KOPT-K1 (cell line): Measurements from ENCODE around the gene PHOX2B.

Source experiments
- H3K27ac ChIP-seq: fragments of 200-600 bp; sonication (generic); 2 replicates; pipeline ENCODE4 v1.5.1; 2016; ENCODE audit warnings: antibody characterized with exemption, mild to moderate bottlenecking, low read depth, low read length; ENCODE audit not compliant: poor library complexity, severe bottlenecking
- H3K36me3 ChIP-seq: fragments of 200-600 bp; sonication (generic); 2 replicates; pipeline ENCODE4 v1.5.1; 2017; ENCODE audit warnings: antibody characterized with exemption, mild to moderate bottlenecking, low read length, moderate library complexity; ENCODE audit not compliant: insufficient read depth
- H3K9me3 ChIP-seq: fragments of 200-600 bp; sonication (generic); 2 replicates; pipeline ENCODE4 v1.5.1; 2017; ENCODE audit warnings: antibody characterized with exemption, low read length, mild to moderate bottlenecking; ENCODE audit not compliant: insufficient read depth, poor library complexity, severe bottlenecking

The PHOX2B gene

GRCh38 chr4:41752081-41752836 is 3.7 kb upstream of the PHOX2B start:
- Histone ChIP-seq H3K27ac (no peak overlapping the region), H3K36me3 (no peaks in the 10 kb centered on the region)

GRCh38 chr4:41751449-41752061 is 3.0 kb upstream of the PHOX2B start:
- Histone ChIP-seq H3K27ac (no peak overlapping the region), H3K9me3 (no peaks in the 10 kb centered on the region), H3K36me3 (no peaks in the 10 kb centered on the region)

More at GRCh38 chr4:41752081-41752836, 3.7 kb upstream of the PHOX2B start:
- no peaks in the 10 kb centered on the region for H3K9me3 ChIP-seq

- H3K9me3 ChIP-seq = no peaks in the 10 kb centered on the region
These were observed 2.3 kb upstream of the PHOX2B start for GRCh38 chr4:41750626-41751448.

GRCh38 chr4:41750121-41750625 is 1.6 kb upstream of the PHOX2B start:
- H3K36me3 ChIP-seq = no peaks in the 10 kb centered on the region
- H3K9me3 ChIP-seq = no peaks in the 10 kb centered on the region

More at GRCh38 chr4:41750626-41751448, 2.3 kb upstream of the PHOX2B start:
- Histone ChIP-seq H3K27ac (no peak overlapping the region), H3K36me3 (no peaks in the 10 kb centered on the region)

GRCh38 chr4:41749631-41750039 is 1.1 kb upstream of the PHOX2B start:
- no peak overlapping the region for H3K27ac ChIP-seq
- H3K36me3 ChIP-seq = no peaks in the 10 kb centered on the region
- no peaks in the 10 kb centered on the region for H3K9me3 ChIP-seq

More at GRCh38 chr4:41750121-41750625, 1.6 kb upstream of the PHOX2B start:
- no peak overlapping the region for H3K27ac ChIP-seq

GRCh38 chr4:41748074-41748570 is 403 bp downstream of the PHOX2B start:
- no peaks in the 10 kb centered on the region for H3K9me3 ChIP-seq

GRCh38 chr4:41747230-41748055 is 1.1 kb downstream of the PHOX2B start:
- no peaks in the 10 kb centered on the region for H3K9me3 ChIP-seq
- no peaks in the 10 kb centered on the region for H3K36me3 ChIP-seq
- H3K27ac ChIP-seq = no peak overlapping the region

More at GRCh38 chr4:41748074-41748570, 403 bp downstream of the PHOX2B start:
- Histone ChIP-seq H3K27ac (no peak overlapping the region), H3K36me3 (no peaks in the 10 kb centered on the region)

- H3K36me3 ChIP-seq = no peaks in the 10 kb centered on the region
- no peak overlapping the region for H3K27ac ChIP-seq
- H3K9me3 ChIP-seq = no peaks in the 10 kb centered on the region
These were observed 1.9 kb downstream of the PHOX2B start for GRCh38 chr4:41746440-41747229.

GRCh38 chr4:41746025-41746439 is 2.5 kb downstream of the PHOX2B start:
- no peaks in the 10 kb centered on the region for H3K9me3 ChIP-seq

GRCh38 chr4:41745292-41746024 is 3.1 kb downstream of the PHOX2B start:
- H3K27ac ChIP-seq = no peak overlapping the region
- no peaks in the 10 kb centered on the region for H3K36me3 ChIP-seq
- H3K9me3 ChIP-seq = no peaks in the 10 kb centered on the region

More at GRCh38 chr4:41746025-41746439, 2.5 kb downstream of the PHOX2B start:
- Histone ChIP-seq H3K36me3 (no peaks in the 10 kb centered on the region), H3K27ac (no peak overlapping the region)

- Histone ChIP-seq H3K36me3 (no peaks in the 10 kb centered on the region), H3K9me3 (no peaks in the 10 kb centered on the region), H3K27ac (no peak overlapping the region)
These were observed 3.8 kb downstream of the PHOX2B start for GRCh38 chr4:41744572-41745291.

GRCh38 chr4:41741354-41741753 is 7.2 kb downstream of the PHOX2B start:
- Histone ChIP-seq H3K9me3 (no peaks in the 10 kb centered on the region), H3K27ac (no peak overlapping the region), H3K36me3 (no peaks in the 10 kb centered on the region)
